Stomach (tissue), 9 donors: Measurements from ENCODE around the gene PIK3CB. TPM values are rescaled to one million over a fixed set of nuclear protein-coding genes. Genes with fewer than 3 reads are reported as not detected.
A peak's percentile ranks its signal among the peaks of the same experiment; 100 is the strongest.
"Not testable (repeated sequence)": the region's sequence is repeated elsewhere in the genome, so short reads cannot be mapped to it uniquely, and the experiment has no call there.

Source experiments
- DNase-seq, 2 donors: peaks; one replicate each; pipeline versions ENCODE4 v3.0.0 to v3.0.0-alpha.2; 2013 to 2019
- H3K27ac ChIP-seq, 5 donors: fragments of 200-600 bp in 4 of 5; sonication (generic) in 4 of 5; one replicate each; pipeline ENCODE4 v1.5.1; 2013 to 2019; ENCODE audit warnings: mild to moderate bottlenecking in 1 of 5, moderate library complexity in 1 of 5
- H3K27me3 ChIP-seq, 3 donors: fragments of 200-600 bp; sonication (generic); one replicate each; pipeline ENCODE4 v1.5.1; 2017 to 2019; ENCODE audit warnings: mixed run types in 1 of 3
- H3K36me3 ChIP-seq, 4 donors: fragments of 200-600 bp; sonication (generic); 1 replicate in 3 of 4; 2 replicates in 1 of 4; pipeline ENCODE4 v1.5.1; 2016 to 2019
- H3K4me1 ChIP-seq, 4 donors: fragments of 200-600 bp; sonication (generic); one replicate each; pipeline ENCODE4 v1.5.1; 2016 to 2019
- H3K4me3 ChIP-seq, 4 donors: fragments of 200-600 bp; sonication (generic) in 3 of 4; one replicate each; pipeline ENCODE4 v1.5.1; 2016 to 2019; ENCODE audit warnings: mild to moderate bottlenecking in 1 of 4
- H3K9me3 ChIP-seq, 4 donors: fragments of 200-600 bp; sonication (generic); one replicate each; pipeline ENCODE4 v1.5.1; 2016 to 2019
- CTCF ChIP-seq, 7 experiments: fragments of 450-650 bp in 4 of 7; fragments of 200-600 bp in 3 of 7; sonication (generic) in 3 of 7; IDR thresholded peaks; one replicate each; pipeline ENCODE4 v1.5.1; 2016 to 2019; ENCODE audit warnings: antibody characterized with exemption in 7 of 7, control low read depth in 2 of 7, mild to moderate bottlenecking in 1 of 7
- EP300 ChIP-seq: sonication (generic); formaldehyde crosslinking; IDR thresholded peaks from one replicate; pipeline ENCODE4 v1.6.1; 2017; ENCODE audit warnings: antibody characterized with exemption
- POLR2A ChIP-seq, 4 donors: fragments of 450-650 bp; IDR thresholded peaks; one replicate each; pipeline ENCODE4 v1.6.1; 2016; ENCODE audit warnings: antibody characterized with exemption in 4 of 4, control low read depth in 2 of 4, mild to moderate bottlenecking in 1 of 4, moderate library complexity in 1 of 4
- POLR2AphosphoS5 ChIP-seq, 3 donors: sonication (generic); formaldehyde crosslinking; IDR thresholded peaks; one replicate each; pipeline ENCODE4 v1.6.1; 2016; ENCODE audit warnings: antibody characterized with exemption in 3 of 3
- WGBS, 5 donors: extraction: QIAGEN DNeasy Blood & Tissue Kit in 3 of 5; methylation state at CpG; one replicate each; pipeline versions ENCODE4 v1.1.5 to v1.1.7; 2013 to 2018; 5-methylcytosine and 5-hydroxymethylcytosine counted together
- intact Hi-C: fragments of 100-400 bp; cut with DNase I; formaldehyde crosslinking; loops from one replicate; pipeline ENCODE4 v1.15.1; 2023; ENCODE audit warnings: low total_unique reads
- polyA plus RNA-seq, 3 donors: library from polyadenylated mRNA; stranded (reverse); fragments of 200-250 nt; gene quantifications; one replicate each; pipeline ENCODE4 v1.2.3, GENCODE V29; 2013
- total RNA-seq, 5 donors: library from RNA; depleted of rRNA; stranded (reverse); fragments of >200 nt; gene quantifications; one replicate each; pipeline versions ENCODE4 v1.1.0 to v1.2.3, GENCODE V29; 2014 to 2016
- donor health status: healthy with polysubstance abuse.
- donor health status: Bipolar disorder and iron deficiency.
- donor health status: healthy.

The PIK3CB gene
- total and polyA plus RNA-seq, 8 donors = 2.9 to 43.7 (median 9.2) TPM

- Histone ChIP-seq H3K36me3 (no peaks in the 10 kb centered on the region), H3K9me3 (no peaks in the 10 kb centered on the region), H3K4me1 (no peaks in the 10 kb centered on the region), H3K4me3 (no peak overlapping the region), H3K27ac (no peak overlapping the region), H3K27me3 (no peaks in the 10 kb centered on the region)
- 75 to 90% (median 85%) methylated on average over 7 of the region's 7 CpGs for WGBS, 5 donors
- no peak for DNase-seq
- TF ChIP-seq POLR2AphosphoS5 (IDR thresholded peaks at IDR 0.05) = no peak
- no peak for TF ChIP-seq POLR2A (IDR thresholded peaks at IDR 0.05)
- intact Hi-C loops = no loop called here
Observed at GRCh38 chr3:138845181-138845601, 10.5 kb upstream of the PIK3CB start.

- H3K9me3 ChIP-seq = no peaks in the 10 kb centered on the region
- TF ChIP-seq CTCF (IDR thresholded peaks at IDR 0.05) (no peak), EP300 (no peak), POLR2A (IDR thresholded peaks at IDR 0.05) (no peak), POLR2AphosphoS5 (IDR thresholded peaks at IDR 0.05) (no peak)
- no peaks in the 10 kb centered on the region for H3K27me3 ChIP-seq
- WGBS, 5 donors = 76 to 89% (median 82%) methylated on average over 5 of the region's 5 CpGs
- no peak overlapping the region for H3K4me3 ChIP-seq
- no peaks in the 10 kb centered on the region for H3K36me3 ChIP-seq
- no peak for DNase-seq
- H3K27ac ChIP-seq = no peak overlapping the region
- H3K4me1 ChIP-seq = no peaks in the 10 kb centered on the region
- intact Hi-C loops = no loop called here
Observed at GRCh38 chr3:138842483-138843188, 7.9 kb upstream of the PIK3CB start.

GRCh38 chr3:138838385-138838784, 3.7 kb upstream of the PIK3CB start:
- intact Hi-C loops = loop anchor here (10.0 kb wide), 1 partner anchor 76 kb away; no protein-coding TSS in a partner anchor
- DNase-seq, H3K27me3 ChIP-seq, H3K9me3 ChIP-seq, H3K36me3 ChIP-seq, H3K4me3 ChIP-seq, H3K27ac ChIP-seq: not testable (repeated sequence)
- WGBS, 5 donors = 94 to 97% (median 97%) methylated on average over 7 of the region's 7 CpGs
- H3K4me1 ChIP-seq = peaks cover 5 to 16% (median 13%) of the 10 kb centered on the region in 4 donors

GRCh38 chr3:138835846-138836245, 1.1 kb upstream of the PIK3CB start:
- H3K36me3 ChIP-seq, H3K9me3 ChIP-seq, H3K4me3 ChIP-seq, H3K27me3 ChIP-seq, DNase-seq: not testable (repeated sequence)
- peaks cover 11 to 31% (median 24%) of the 10 kb centered on the region in 4 donors for H3K4me1 ChIP-seq
- intact Hi-C loops = loop anchor here (10.0 kb wide), 1 partner anchor 79 kb away; no protein-coding TSS in a partner anchor
- peak overlapping the region in 4 of 5 donors; percentile 91 to 94 (median 93) for H3K27ac ChIP-seq
- 92 to 97% (median 95%) methylated on average over 19 of the region's 19 CpGs for WGBS, 5 donors

GRCh38 chr3:138835397-138835757, 649 bp upstream of the PIK3CB start:
- Histone ChIP-seq H3K36me3 (no peaks in the 10 kb centered on the region), H3K4me3 (peak overlapping the region; percentile 72 to 95 (median 84)), H3K9me3 (no peaks in the 10 kb centered on the region), H3K27me3 (no peaks in the 10 kb centered on the region), H3K4me1 (peaks cover 11 to 31% (median 24%) of the 10 kb centered on the region in 4 donors), H3K27ac (peak overlapping the region; percentile 89 to 94 (median 92))
- TF ChIP-seq EP300 = no peak
- no peak for TF ChIP-seq POLR2AphosphoS5 (IDR thresholded peaks at IDR 0.05)
- TF ChIP-seq POLR2A (IDR thresholded peaks at IDR 0.05) = no peak
- TF ChIP-seq CTCF (IDR thresholded peaks at IDR 0.05) = no peak
- WGBS, 5 donors = 20 to 40% (median 30%) methylated on average over 4 of the region's 4 CpGs
- DNase-seq = no peak
- intact Hi-C loops = loop anchor here (10.0 kb wide), 1 partner anchor 79 kb away; no protein-coding TSS in a partner anchor
